HG03045 (cell line): Measurements from ENCODE around the gene ADRM1.

ENCODE experiments used
- ATAC-seq: cut with Tn5 transposase; IDR thresholded peaks from one replicate; pipeline ENCODE4 v1.9.1; 2021; ENCODE audit warnings: mild to moderate bottlenecking, moderate library complexity; ENCODE audit not compliant: unreplicated experiment

ADRM1 gene

DNA sequence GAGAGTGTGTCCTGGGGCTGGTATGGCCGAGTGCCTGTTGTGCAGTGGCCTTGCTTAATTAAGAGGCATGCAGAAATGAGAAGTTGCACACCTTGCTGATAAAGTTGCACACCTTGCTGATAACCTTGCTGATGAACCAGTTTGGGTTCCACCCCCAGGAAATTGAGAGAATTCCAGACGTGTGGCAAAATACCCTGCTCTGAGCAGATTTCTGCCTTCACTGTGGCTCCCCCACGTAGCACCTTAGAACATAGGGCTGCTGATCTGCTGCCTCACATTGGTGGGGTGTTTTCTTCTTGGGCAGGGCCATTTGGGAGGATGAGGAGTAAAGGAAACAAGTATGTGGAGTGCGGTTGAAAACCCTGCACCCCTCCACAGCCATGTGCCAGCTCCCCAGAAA, 22.5 kb upstream of the ADRM1 start:
- no peak for ATAC-seq

DNA sequence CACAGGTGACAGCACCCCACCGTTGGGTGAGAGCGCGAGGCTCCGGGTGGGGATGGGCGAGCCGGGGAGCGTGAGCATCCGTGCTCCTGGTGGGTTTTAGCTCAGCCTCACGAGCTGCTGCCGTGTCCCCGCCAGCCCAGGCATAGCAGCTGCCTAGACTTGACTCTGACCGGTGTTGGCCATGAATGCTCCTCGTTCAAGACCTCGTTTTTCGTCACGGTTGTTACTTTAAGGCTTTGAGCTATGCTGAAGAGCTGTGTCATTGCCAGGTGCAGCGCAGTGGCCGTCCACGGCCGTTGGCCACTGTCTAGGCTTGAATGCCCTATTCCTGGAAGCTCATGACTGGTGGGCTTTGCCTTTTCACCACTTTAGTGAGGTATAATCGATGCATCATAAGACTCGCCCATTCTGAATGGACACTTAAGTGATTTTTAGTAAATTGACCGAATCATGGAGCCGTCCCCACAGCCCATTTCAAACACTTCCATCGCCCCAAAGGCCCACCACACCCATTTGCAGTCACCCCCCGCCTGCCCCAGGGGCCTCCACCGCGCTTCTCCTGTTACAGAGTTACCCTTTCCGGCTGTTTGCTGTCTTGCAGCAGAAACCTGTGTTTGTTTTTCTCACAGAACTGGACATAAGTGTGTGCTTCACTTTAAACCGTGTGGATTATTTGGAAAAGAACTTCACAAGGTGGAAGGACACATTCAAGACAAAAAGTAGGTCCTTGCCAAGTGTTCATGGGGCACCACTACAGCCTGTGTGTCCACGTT, 21.4 kb upstream of the ADRM1 start:
- no peak for ATAC-seq

DNA sequence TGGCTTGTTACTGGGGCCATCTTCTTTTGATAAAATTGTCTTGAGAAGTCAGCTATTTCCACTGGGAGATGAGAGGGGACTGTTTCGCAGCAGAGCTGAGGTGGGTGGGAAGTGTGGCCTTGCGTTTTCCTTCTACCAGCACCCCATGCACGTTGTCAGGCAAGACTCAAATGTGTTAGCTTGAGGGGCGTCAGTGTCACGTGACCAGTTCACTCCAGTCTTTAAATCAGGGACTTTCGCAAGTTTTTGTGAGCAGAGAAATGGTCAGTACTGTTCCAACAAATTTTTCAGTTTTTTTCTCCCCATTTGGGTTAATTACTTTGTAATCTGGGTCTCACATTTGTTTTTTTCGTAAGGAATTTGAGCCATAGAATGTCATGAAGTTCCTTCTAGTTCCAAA, 20.7 kb upstream of the ADRM1 start:
- no peak for ATAC-seq

DNA sequence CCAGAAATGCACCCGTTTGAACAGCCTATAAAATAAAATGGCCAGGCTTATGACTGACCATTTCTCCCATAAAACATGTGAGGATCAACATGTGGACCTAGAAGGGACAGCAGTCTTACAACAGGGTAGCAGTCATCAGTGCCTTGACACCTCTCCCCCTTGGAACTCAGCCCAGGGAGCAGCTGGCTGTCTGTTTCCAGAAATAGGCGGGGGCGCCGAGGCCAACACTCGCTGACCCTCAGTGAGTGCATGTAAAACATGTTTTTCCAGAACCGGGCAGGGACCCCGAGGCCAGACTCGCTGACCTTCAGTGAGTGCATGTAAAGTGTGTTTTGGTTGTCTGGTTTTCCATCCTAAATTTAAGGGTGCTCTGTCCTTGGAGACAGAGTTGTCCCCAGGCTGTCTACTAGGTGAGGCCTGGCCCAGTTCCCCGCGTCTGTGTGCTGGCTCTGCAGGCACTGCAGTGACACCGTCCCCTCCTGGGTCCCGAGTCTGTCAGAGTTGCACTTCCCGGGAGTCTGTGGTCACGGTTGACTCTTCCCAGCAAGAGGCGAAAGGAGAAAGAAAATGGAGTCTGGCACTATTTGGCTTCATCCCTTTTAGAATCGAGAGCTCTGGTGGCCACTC, 19.8 kb upstream of the ADRM1 start:
- ATAC-seq = no peak

DNA sequence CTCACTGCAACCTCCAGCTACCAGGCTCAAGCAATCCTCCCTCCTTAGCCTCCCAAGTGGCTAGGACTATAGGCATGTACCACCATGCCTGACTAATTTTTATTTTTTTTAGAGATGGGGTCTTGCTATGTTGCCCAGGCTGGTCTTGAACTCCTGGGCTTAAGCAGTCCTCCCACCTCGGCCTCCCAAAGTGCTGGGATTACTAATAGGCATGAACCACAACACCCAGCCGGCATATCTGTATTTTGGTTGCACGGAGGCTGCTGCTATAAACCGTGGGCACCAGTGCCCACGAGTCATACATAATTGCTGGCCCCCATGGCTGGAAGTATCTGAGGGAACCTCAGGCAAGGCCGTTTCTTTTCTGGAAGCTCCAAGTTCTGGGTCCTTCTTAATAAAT, 18.3 kb upstream of the ADRM1 start:
- no peak for ATAC-seq

DNA sequence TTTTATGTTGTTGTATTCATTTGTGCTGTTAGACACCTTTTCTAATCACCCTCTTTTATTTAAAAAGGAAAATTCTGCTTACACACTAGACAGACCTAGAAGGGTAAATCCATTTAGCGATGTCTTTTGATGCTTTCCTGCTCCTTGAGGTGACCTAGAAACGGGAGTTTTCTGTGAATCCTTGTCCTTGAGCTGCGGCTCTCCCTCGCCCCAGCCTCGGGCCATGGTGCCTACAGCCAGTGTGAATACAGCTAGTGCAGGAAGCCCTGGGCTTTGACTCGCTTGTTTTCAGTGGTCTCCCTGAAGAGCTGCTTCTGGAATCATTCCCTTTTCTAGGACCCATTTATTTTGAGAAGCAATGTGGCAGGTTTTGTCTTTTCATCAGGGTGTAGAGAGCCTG, 17.6 kb upstream of the ADRM1 start:
- ATAC-seq = no peak

DNA sequence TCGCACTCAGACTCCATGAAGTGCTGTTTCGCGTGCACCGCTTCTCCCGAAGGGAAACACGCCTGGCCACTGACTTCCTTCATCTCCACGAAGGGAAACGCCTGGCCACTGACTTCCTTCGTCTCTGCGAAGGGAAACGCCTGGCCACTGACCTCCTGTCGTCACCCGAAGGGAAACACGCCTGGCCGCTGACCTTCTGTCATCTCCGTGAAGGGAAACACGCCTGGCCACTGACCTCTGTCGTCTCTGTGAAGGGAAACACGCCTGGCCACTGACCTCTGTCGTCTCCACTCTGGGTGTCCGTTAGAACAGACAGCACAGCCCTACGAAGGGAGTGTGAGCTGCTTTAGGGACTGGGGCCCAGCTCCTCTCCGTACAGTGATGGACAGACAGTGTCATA, 17.1 kb upstream of the ADRM1 start:
- ATAC-seq = no peak

DNA sequence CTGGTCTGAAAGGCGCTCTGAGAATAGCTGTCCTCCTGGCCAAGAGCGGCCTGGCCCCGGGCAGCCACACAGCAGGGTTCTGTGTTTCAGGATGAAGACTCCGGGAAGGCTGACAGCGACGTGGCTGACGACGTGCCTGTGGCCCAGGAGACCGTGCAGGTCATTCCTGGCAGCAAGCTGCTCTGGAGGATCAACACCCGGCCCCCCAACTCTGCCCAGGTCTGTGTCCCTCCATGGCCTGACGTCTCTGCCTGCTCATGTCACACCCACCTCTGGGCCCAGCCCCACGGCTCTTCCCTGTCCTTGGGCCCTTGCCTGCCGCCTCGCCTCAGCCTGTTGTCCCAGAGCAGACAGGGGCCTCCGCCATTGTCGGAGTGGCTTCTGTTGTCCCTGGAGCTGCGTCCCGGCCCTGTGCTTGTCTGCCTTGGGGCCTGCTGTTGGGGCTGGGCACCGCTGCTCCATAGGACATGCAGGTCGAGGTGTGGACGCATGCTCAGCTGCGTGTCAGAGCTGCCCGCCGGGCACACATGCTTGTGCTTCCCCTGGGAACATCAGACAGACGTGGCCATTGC, 16.2 kb upstream of the ADRM1 start:
- ATAC-seq = no peak

DNA sequence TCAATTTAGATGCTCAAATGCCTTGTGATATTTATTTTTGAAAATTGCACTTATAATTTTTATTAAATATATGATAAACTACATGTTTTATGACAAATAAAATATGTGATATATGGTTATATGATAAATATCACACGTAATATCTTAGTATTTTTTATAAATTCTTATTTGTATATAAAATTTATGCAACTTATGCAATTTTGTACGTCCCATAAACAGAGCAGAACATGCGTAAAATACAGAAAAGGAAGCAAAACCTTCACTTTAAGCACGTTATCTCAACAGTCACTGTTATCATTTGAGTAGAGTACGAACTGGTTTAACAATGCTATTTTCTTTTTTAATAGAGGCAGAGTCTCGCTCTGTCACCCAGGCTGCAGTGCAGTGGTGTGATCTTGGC, 15.7 kb upstream of the ADRM1 start:
- no peak for ATAC-seq

DNA sequence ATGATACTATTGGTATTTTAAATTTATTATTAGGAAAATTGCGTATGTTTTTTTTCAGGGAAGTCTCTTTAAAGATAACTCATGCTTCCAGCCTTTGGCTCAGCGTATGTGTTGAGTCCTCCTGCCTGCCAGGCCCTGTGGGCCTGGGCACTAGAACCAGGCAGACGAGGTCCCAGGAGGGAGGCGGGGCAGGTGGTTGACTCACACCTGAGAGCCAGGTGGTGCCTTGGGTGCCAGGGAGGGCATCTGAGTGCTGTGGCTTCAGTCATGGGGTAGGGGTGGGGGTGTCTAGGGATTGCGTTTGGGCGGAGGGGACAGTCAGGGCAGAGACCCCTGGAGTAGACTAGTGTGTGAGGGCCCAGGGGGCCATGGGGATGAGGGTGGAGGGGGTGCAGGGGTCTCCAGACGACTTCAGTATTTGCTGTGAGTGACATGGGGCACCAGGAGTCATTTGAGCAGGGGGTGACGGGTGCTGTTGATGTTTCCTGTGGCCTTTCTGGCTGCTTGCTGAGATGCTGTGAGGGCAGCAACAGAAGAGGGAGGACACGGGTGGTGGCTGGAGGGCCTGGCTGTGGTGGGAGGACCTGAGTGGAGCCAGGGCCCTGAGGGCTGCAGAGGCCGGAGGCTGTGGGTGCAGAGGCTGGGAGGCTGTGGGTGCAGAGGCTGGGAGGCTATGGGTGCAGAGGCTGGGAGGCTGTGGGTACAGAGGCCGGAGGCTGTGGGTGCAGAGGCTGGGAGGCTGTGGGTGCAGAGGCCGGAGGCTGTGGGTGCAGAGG, 14.8 kb upstream of the ADRM1 start:
- no peak for ATAC-seq

DNA sequence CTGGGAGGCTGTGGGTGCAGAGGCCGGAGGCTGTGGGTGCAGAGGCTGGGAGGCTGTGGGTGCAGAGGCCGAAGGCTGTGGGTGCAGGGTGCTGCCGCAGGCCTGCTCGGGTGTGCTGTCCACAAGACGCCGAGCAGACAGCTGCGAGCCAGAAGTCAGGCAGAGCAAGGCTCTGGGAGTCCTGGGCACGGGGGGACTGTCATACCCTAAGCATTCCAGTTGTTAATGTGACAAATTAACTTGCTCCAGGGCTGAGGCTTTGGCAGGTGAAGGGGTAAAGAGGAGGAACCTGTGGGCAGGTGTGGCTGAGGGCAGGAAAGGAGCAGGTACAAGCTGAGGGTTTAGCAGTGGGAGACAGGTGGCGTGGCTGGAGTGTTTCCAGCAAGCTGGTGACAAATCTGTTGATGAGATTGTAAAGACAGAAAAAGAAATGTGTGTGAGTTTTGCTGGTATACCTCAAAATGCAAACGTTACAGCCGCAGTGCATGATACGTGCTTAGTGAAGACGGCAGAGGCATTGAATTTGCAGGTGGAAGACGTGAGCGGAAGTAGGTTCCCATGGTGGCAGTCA, 14.2 kb upstream of the ADRM1 start:
- no peak for ATAC-seq

DNA sequence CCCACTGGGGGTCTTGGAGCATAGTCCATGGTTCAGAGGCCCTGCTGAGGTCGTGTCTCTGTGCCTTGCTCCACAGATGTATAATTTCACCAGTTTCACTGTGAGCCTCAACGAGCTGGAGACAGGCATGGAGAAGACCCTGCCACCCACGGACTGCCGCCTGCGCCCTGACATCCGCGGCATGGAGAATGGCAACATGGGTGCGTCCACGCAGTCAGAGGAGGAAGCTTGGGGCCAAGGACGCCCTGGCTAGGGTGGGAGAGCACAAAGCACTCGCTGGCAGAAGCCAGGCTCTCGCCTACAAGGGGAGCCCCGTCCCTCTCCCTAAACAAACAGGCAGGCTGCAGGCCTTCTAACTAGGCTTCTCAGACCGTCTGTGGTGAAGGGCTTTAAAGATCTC, 13.7 kb upstream of the ADRM1 start:
- ATAC-seq = no peak

DNA sequence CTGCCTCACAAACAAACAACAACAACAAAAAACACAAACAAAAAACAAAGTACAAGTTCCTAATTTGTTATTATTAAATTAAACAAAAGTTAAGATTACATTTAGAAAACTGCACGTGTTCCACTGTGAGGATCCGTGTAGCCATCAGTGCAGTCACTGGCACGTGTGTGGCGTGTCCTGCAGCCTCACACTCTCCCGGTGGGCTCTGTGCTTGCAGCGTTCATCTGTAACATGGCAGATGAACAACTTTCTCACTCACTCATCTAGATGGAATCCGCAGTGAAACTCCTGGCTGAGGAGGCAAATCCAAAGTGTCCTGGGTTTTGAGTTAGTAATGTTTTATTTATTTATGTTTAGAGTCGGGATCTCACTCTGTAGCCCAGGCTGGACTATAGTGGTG, 12.9 kb upstream of the ADRM1 start:
- ATAC-seq = no peak

DNA sequence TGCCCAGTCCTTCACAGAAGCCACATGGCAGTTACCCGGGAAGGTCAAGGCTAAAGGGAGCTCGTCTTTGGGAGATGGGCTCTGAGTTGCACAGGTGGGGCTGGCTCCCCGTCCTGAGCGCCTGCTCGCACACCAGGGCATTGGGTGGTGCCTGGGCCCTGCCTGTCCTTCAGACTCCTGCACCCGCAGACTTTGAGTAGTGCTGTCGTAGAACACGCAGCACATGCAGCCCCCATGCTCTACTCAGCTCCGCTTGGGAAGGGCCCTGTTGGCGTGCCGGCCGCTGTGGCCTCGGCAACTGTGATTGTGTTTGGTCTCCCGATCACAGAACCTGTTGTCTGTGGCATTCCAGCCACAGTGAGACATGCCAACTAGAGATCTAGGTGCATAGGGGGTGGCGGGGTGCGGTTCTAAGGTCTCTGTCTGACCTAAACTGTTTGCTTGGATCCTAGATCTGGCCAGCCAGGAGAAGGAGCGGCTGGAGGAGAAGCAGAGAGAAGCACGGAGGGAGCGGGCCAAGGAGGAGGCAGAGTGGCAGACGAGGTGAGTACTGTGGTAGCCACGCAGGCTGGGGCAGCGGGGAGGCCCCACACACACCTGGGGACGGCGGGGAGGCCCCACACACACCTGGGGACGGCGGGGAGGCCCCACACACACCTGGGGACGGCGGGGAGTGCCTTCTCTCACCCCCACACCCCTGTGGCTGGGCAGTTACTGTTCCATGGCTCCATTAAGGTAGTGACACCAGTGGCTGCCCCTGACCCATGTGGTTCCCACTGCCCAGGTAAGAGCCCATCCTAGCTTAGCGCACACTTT, 11.3 kb upstream of the ADRM1 start:
- no peak for ATAC-seq

DNA sequence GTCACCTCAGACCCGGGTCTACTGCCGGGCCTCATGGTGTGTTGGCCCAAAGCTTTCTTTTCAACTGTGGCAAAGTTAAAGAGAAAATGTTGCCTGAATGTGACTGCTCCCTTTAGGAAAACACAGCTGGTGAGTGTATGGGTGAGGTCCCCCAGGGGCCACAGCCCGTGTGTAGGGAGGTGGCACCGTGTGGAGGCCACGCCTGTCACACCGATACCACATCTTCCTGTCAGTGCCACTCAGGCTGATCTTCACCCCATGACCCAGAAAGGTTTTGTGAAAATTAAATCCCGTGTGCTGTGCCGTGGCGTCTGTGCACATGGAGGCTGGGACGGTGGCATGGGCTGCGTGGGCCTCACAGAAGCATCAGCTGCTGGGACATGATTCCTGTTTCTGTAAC, 10.7 kb upstream of the ADRM1 start:
- ATAC-seq = no peak

DNA sequence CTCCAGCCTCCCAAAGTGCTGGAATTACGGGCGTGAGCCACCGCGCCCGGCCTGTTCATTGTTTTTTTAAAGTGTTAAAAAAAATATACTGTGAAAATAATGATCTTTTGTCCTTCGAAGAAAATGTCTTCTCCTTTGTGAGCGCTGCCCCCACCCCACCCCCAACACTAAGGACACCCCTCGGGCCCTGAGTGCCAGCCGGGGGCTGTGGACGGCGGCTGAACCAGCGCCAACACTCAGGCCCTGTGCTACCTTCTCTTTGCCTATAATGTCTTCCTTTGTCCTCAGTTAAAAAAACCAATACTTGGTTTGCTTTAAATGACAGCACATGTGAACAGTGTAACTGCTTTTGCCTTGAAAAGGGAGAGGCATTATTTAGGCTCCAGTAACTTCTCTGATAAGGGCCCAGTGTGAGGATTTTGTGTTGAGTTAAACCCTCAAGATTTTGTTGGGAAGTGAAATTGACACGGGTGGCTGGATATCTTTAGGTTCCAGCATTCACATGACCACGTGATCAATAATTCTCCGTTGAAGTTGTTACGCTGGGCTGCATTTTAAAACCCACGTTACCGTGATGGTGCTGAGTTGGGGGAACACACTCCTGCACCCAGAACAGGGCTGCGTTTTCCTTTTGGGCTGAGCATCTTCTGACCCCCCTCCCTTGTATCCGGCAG, 9.5 kb upstream of the ADRM1 start:
- ATAC-seq = no peak

DNA sequence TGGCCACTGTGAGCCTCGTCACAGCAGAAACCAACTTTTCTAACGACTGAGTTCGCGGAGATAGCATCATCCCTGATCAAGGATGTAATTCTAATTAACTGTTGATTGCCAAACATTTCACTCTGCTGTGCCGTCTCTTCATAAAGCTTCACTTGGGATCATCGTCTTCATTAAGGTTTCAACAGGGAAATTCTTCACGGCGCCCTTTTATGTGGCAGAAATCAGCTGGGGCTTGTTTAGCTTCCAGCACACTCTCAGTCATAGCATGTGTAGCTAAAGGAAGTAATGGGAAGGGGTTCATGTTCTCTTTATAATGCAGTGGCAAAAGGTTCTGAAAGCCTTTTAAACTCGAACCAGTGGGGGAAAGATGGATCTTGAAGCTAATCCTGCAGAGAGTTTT, 8.9 kb upstream of the ADRM1 start:
- no peak for ATAC-seq

DNA sequence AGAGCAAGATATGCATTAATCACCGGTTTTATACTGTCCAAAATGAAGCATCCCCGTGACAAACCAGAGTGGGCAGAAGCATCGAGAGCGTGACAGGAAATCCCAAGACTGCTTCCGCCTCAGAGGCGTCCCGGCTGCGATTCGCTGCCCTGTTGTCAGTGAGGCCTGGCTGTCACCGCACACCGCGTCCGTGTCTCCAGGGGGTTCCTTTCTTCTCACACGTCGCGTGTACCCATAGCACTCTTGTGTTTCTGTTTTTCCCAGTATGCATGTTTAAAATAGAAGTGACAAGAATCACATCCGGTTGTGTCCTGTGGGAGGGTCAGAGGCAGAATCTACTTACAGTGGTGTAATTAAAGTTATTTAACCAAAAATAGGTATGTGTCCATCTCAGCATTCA, 8.3 kb upstream of the ADRM1 start:
- no peak for ATAC-seq

DNA sequence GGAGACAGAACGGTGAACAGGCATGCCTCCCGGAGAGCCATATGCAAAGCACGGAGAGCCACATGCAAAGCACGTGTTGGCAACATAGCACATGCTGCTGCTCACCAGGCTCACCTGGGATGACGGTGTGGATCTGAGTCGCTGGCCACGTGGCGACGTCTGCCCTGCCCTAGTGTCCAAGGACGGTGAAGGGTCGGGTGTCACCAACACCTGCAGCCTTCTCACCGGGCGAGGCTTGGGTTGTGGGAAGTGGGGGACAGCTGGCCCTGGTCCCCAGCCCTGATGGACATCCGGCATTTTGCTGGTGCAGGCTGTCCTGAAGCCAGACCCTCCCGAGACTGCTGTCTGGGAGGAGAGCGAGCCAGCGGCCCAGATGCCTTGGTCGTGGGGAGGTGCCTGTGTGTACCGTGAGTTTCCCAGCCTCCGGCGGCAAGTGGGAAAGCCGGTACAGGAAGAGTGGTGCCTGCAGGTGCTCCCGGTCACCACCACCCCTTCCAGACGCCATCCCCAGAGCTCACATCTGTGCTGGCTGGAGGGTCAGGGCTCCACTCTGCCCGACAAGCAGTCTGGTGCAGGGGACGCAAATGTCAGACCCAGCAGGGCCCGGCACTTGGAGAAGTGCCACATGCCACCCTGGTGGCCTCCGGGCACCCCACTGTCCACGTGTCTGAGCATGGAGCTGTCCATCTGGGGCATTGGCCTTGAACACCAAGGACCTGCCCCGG, 5.9 kb upstream of the ADRM1 start:
- no peak for ATAC-seq
